Spleen (tissue), 7 donors: Measurements from ENCODE around the gene PNRC2.

Source experiments
- POLR2A ChIP-seq, 3 donors: fragments of 450-650 bp; IDR thresholded peaks; one replicate each; pipeline ENCODE4 v1.5.1; 2017; ENCODE audit warnings: antibody characterized with exemption in 3 of 3, mild to moderate bottlenecking in 1 of 3
- POLR2AphosphoS5 ChIP-seq, 3 donors: sonication (generic); formaldehyde crosslinking; IDR thresholded peaks; one replicate each; pipeline ENCODE4 v1.5.1; 2017; ENCODE audit warnings: antibody characterized with exemption in 3 of 3
- TF ChIP-seq, protein P1 (sequence below), 11 experiments: fragments of 200-600 bp in 7 of 11; fragments of 450-650 bp in 4 of 11; sonication (generic) in 4 of 11; IDR thresholded peaks in 8 of 11; conservative IDR thresholded peaks in 3 of 11; 1 replicate in 7 of 11; 2 replicates in 4 of 11; pipeline versions ENCODE4 v1.4.0 to v1.8.0; 2016 to 2021; ENCODE audit warnings: antibody characterized with exemption in 11 of 11, inconsistent platforms in 4 of 11, mild to moderate bottlenecking in 1 of 11
- donor health status: DM: no; HTN: no; CAD: no; lungs with moderate emphysema.
- donor health status: DM: no; HTN: no; CAD: no.
- donor health status: DM: no; HTN: no; CAD: no.

DNA sequence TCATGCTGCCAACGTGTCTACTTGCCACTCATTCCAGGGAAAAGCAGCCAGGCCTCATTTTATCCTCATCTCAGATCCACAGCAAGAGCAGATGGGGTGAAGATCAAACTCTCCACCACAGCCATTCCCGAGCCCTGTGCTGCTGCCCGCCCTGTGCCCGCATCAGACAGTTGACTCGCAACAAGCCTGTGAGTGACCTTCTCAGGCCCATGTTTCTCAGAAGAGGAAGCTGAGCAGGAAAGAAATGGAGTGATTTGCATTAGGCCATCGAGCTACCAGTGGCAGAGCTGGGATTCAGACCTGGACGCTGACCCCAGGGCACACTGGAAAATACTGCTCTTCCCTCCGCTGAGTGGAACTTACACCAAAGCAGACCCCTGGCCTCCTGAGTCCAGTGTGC is 47.7 kb upstream of the PNRC2 start:
- TF ChIP-seq POLR2A (IDR thresholded peaks at IDR 0.05) = no peak
- TF ChIP-seq, protein P1, sequence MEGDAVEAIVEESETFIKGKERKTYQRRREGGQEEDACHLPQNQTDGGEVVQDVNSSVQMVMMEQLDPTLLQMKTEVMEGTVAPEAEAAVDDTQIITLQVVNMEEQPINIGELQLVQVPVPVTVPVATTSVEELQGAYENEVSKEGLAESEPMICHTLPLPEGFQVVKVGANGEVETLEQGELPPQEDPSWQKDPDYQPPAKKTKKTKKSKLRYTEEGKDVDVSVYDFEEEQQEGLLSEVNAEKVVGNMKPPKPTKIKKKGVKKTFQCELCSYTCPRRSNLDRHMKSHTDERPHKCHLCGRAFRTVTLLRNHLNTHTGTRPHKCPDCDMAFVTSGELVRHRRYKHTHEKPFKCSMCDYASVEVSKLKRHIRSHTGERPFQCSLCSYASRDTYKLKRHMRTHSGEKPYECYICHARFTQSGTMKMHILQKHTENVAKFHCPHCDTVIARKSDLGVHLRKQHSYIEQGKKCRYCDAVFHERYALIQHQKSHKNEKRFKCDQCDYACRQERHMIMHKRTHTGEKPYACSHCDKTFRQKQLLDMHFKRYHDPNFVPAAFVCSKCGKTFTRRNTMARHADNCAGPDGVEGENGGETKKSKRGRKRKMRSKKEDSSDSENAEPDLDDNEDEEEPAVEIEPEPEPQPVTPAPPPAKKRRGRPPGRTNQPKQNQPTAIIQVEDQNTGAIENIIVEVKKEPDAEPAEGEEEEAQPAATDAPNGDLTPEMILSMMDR (IDR thresholded peaks at IDR 0.05 in 8 of 11, conservative IDR thresholded peaks at IDR 0.05 in 3 of 11) = no peak
- TF ChIP-seq POLR2AphosphoS5 (IDR thresholded peaks at IDR 0.05) = peak in 1 of 3 donors; percentile 11
